ENCODE measurements around the gene MAP1S.

MAP1S gene

GRCh38 chr19:17727843-17728242 lies 8.6 kb downstream of the MAP1S start:
- no peak for DNase-seq
- Histone ChIP-seq H3K4me3 (no peak overlapping the region), H3K36me3 (peaks cover 68 to 100% (median 85%) of the 10 kb centered on the region in 3 donors), H3K4me1 (peaks cover 0 to 3% (median 0%) of the 10 kb centered on the region in 4 donors), H3K27me3 (no peaks in the 10 kb centered on the region), H3K9me3 (no peaks in the 10 kb centered on the region), H3K27ac (no peak overlapping the region)
- intact Hi-C loops (cut with DNase I; ENCODE audit: low total_unique reads), result no loop called here
- TF ChIP-seq, protein P1, sequence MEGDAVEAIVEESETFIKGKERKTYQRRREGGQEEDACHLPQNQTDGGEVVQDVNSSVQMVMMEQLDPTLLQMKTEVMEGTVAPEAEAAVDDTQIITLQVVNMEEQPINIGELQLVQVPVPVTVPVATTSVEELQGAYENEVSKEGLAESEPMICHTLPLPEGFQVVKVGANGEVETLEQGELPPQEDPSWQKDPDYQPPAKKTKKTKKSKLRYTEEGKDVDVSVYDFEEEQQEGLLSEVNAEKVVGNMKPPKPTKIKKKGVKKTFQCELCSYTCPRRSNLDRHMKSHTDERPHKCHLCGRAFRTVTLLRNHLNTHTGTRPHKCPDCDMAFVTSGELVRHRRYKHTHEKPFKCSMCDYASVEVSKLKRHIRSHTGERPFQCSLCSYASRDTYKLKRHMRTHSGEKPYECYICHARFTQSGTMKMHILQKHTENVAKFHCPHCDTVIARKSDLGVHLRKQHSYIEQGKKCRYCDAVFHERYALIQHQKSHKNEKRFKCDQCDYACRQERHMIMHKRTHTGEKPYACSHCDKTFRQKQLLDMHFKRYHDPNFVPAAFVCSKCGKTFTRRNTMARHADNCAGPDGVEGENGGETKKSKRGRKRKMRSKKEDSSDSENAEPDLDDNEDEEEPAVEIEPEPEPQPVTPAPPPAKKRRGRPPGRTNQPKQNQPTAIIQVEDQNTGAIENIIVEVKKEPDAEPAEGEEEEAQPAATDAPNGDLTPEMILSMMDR (IDR thresholded peaks at IDR 0.05), result no peak

GRCh38 chr19:17733127-17733526 lies 13.8 kb downstream of the MAP1S start:
- Histone ChIP-seq H3K27me3 (no peaks in the 10 kb centered on the region), H3K9me3 (no peaks in the 10 kb centered on the region), H3K36me3 (peaks cover 68 to 94% (median 80%) of the 10 kb centered on the region in 3 donors), H3K4me1 (no peaks in the 10 kb centered on the region), H3K4me3 (no peak overlapping the region), H3K27ac (no peak overlapping the region)
- intact Hi-C loops (cut with DNase I; ENCODE audit: low total_unique reads), result no loop called here
- TF ChIP-seq, protein P1 (IDR thresholded peaks at IDR 0.05), result no peak
- DNase-seq, result no peak

DNA sequence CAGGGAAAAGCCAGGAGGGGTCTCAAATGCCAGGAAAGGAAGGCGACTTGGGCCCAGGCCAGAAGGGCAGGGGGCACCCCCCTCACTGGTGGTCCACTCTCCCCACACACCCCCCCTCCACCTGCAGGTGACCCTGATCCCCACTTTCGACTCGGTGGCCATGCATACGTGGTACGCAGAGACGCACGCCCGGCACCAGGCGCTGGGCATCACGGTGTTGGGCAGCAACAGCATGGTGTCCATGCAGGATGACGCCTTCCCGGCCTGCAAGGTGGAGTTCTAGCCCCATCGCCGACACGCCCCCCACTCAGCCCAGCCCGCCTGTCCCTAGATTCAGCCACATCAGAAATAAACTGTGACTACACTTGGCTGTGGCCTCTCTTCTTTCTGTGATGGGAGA lies 14.9 kb downstream of the MAP1S start:
- Histone ChIP-seq H3K4me1 (no peaks in the 10 kb centered on the region), H3K27ac (no peak overlapping the region), H3K27me3 (no peaks in the 10 kb centered on the region), H3K4me3 (no peak overlapping the region), H3K36me3 (peaks cover 59 to 92% (median 73%) of the 10 kb centered on the region in 3 donors), H3K9me3 (no peaks in the 10 kb centered on the region)
- intact Hi-C loops (cut with DNase I; ENCODE audit: low total_unique reads), result no loop called here
- DNase-seq, result no peak
- TF ChIP-seq, protein P1 (IDR thresholded peaks at IDR 0.05), result no peak

DNA sequence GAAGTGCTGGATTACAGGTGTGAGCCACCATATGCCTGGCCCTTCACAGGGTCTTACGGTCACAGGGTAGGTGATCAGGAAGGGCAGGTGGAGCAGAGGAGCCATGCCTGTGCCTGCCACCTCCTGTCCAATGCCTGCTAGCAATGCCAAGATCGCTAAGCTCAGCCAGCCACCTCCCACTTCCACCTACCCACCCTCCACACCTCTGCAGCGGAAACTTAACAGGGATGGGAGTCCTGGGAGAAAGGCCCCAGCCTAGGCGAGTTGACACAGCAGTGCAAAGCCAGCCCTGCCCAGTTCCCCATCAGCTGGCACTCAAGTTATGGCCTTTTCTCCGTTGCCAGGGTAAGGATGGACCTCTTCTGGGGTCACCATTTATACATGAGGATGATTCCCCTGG lies 16.1 kb downstream of the MAP1S start:
- no peak overlapping the region for H3K4me3 ChIP-seq
- no peaks in the 10 kb centered on the region for H3K27me3 ChIP-seq
- H3K4me1 ChIP-seq, result no peaks in the 10 kb centered on the region
- H3K9me3 ChIP-seq, result no peaks in the 10 kb centered on the region
- intact Hi-C loops (cut with DNase I; ENCODE audit: low total_unique reads), result no loop called here
- peaks cover 48 to 80% (median 68%) of the 10 kb centered on the region in 3 donors for H3K36me3 ChIP-seq
- DNase-seq, result no peak
- H3K27ac ChIP-seq, result no peak overlapping the region
- TF ChIP-seq, protein P1 (IDR thresholded peaks at IDR 0.05), result no peak

DNA sequence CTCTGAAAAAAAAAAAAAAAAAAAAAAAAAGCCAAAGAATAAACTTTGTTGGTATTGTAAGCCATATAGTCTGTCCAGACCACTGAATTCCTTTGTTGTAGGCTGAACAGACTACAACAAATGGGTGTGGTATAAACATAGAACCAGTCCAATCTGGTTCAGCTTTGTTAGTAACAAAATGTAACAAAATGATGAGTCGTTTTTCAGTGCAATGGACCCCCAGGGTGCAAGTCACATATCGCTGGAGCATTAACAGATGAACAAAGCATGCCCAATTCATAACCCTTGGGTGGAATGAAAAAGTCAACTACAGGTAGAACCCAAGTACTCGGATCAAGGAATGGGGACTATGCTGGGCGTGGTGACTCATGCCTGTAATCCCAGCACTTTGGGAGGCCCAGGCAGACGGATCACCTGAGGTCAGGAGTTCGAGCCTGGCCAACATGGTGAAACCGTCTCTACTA lies 18.4 kb downstream of the MAP1S start:
- Histone ChIP-seq H3K9me3 (no peaks in the 10 kb centered on the region), H3K36me3 (peaks cover 34 to 57% (median 47%) of the 10 kb centered on the region in 3 donors), H3K27me3 (no peaks in the 10 kb centered on the region), H3K4me3 (no peak overlapping the region), H3K27ac (no peak overlapping the region), H3K4me1 (no peaks in the 10 kb centered on the region)
- TF ChIP-seq, protein P1 (IDR thresholded peaks at IDR 0.05), result no peak
- no peak for DNase-seq
- intact Hi-C loops (cut with DNase I; ENCODE audit: low total_unique reads), result no loop called here
